Loucy (cell line): ENCODE results near the gene FOXRED2.
"Not testable (repeated sequence)": the region's sequence is repeated elsewhere in the genome, so short reads cannot be mapped to it uniquely, and the experiment has no call there.

Source experiments
- EZH2phosphoT487 ChIP-seq: fragments of 200-600 bp; IDR thresholded peaks from 2 replicates; pipeline ENCODE4 v1.6.1; 2018; ENCODE audit warnings: antibody characterized with exemption, mild to moderate bottlenecking, moderate library complexity, borderline replicate concordance
- TF ChIP-seq, protein P1 (sequence below): fragments of 200-600 bp; sonication (generic); conservative IDR thresholded peaks from 2 replicates; pipeline ENCODE4 v1.5.1; 2014; ENCODE audit warnings: mild to moderate bottlenecking, antibody characterized with exemption, low read length

- TF ChIP-seq, protein P1, sequence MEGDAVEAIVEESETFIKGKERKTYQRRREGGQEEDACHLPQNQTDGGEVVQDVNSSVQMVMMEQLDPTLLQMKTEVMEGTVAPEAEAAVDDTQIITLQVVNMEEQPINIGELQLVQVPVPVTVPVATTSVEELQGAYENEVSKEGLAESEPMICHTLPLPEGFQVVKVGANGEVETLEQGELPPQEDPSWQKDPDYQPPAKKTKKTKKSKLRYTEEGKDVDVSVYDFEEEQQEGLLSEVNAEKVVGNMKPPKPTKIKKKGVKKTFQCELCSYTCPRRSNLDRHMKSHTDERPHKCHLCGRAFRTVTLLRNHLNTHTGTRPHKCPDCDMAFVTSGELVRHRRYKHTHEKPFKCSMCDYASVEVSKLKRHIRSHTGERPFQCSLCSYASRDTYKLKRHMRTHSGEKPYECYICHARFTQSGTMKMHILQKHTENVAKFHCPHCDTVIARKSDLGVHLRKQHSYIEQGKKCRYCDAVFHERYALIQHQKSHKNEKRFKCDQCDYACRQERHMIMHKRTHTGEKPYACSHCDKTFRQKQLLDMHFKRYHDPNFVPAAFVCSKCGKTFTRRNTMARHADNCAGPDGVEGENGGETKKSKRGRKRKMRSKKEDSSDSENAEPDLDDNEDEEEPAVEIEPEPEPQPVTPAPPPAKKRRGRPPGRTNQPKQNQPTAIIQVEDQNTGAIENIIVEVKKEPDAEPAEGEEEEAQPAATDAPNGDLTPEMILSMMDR = not testable (repeated sequence)
- not testable (repeated sequence) for TF ChIP-seq EZH2phosphoT487
Observed at GRCh38 chr22:36519906-36520305, 13.1 kb upstream of the FOXRED2 start.
